ENCODE measurements around the gene PSKH1.
A peak's percentile ranks its signal among the peaks of the same experiment; 100 is the strongest.
"Not testable (repeated sequence)": the region's sequence is repeated elsewhere in the genome, so short reads cannot be mapped to it uniquely, and the experiment has no call there.

The PSKH1 gene

GRCh38 chr16:67892899-67893742 lies at the start of gene PSKH1:
TSS of gene PSKH1 (plus strand) at chr16:67893254. CDS start at chr16:67908750, 15,496 bp downstream.
- peak; percentile 86 for DNase-seq

GRCh38 chr16:67843343-67843765 lies 49.7 kb upstream of the PSKH1 start:
- no peak for DNase-seq

- no peak for DNase-seq
These were observed 48.6 kb upstream of the PSKH1 start for GRCh38 chr16:67844497-67844896.

GRCh38 chr16:67845291-67846062 lies 47.6 kb upstream of the PSKH1 start:
- DNase-seq: no peak

GRCh38 chr16:67846063-67846319 lies 47.1 kb upstream of the PSKH1 start:
- DNase-seq: no peak

GRCh38 chr16:67846320-67847063 lies 46.6 kb upstream of the PSKH1 start, which contains the start of gene NUTF2:
TSS of gene NUTF2 (plus strand) at chr16:67846933. CDS start at chr16:67865131, 18,198 bp downstream.
- DNase-seq: peak; percentile 87

- DNase-seq: no peak
These were observed 45.8 kb upstream of the PSKH1 start, which contains the start of gene CENPT for GRCh38 chr16:67847064-67847861. TSS of gene CENPT (minus strand) at chr16:67847693. CDS start at chr16:67833859, 13,834 bp downstream.

GRCh38 chr16:67848118-67848517 lies 44.9 kb upstream of the PSKH1 start:
- DNase-seq: no peak

- no peak for DNase-seq
These were observed 39.4 kb upstream of the PSKH1 start for GRCh38 chr16:67853670-67854069.

GRCh38 chr16:67855789-67856188 lies 37.3 kb upstream of the PSKH1 start:
- DNase-seq: no peak

- no peak for DNase-seq
These were observed 36.0 kb upstream of the PSKH1 start for GRCh38 chr16:67856927-67857546.

GRCh38 chr16:67857547-67858233 lies 35.4 kb upstream of the PSKH1 start:
- no peak for DNase-seq

- no peak for DNase-seq
These were observed 34.6 kb upstream of the PSKH1 start for GRCh38 chr16:67858500-67858899.

- DNase-seq: no peak
These were observed 32.3 kb upstream of the PSKH1 start for GRCh38 chr16:67860589-67861398.

- no peak for DNase-seq
These were observed 31.2 kb upstream of the PSKH1 start for GRCh38 chr16:67861877-67862276.

- no peak for DNase-seq
These were observed 30.2 kb upstream of the PSKH1 start for GRCh38 chr16:67862623-67863583.

GRCh38 chr16:67864044-67864443 lies 29.0 kb upstream of the PSKH1 start:
- DNase-seq: not testable (repeated sequence)

- no peak for DNase-seq
These were observed 28.5 kb upstream of the PSKH1 start for GRCh38 chr16:67864594-67864993.

- peak; percentile 22 for DNase-seq
These were observed 27.7 kb upstream of the PSKH1 start for GRCh38 chr16:67865318-67865717.

All from NCI-H2107 (cell line).